Hepatocyte (in vitro differentiated cells): ENCODE data around the gene BEND7.

ENCODE experiments used
- EZH2 ChIP-seq: fragments of 200-600 bp; sonication (generic); IDR thresholded peaks from 2 replicates; pipeline ENCODE4 v1.6.1; 2016; ENCODE audit warnings: antibody characterized with exemption, mild to moderate bottlenecking, borderline replicate concordance
- EZH2phosphoT487 ChIP-seq: fragments of 200-600 bp; sonication (generic); IDR thresholded peaks from one replicate; pipeline ENCODE4 v1.6.1; 2018; ENCODE audit warnings: antibody characterized with exemption, mild to moderate bottlenecking, low read depth, moderate library complexity; ENCODE audit not compliant: unreplicated experiment, severe bottlenecking
- TF ChIP-seq, protein P1 (sequence below): fragments of 200-600 bp; sonication (generic); IDR thresholded peaks from 2 replicates; pipeline ENCODE4 v1.5.1; 2016; ENCODE audit warnings: antibody characterized with exemption, mild to moderate bottlenecking; ENCODE audit not compliant: poor library complexity

DNA sequence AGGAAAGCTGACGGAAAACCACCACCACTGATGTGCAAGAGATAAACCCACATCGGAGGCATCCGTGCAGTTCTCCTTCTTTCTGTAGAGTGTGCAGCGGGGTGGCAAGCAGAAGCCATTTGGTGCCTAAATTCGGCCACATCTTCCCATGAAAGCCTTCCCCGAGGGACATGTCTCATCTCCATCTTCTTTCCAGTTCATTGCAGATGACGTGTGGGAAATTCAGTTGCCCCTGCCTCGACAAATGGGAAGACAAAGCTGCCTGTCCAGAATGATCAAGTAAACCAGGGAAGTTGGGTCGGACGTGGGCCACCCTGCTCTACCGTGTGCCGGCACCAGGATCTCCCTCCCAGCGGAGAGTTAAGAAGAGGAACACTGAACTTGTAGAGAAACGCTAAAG is 14.5 kb downstream of the BEND7 start:
- TF ChIP-seq, protein P1, sequence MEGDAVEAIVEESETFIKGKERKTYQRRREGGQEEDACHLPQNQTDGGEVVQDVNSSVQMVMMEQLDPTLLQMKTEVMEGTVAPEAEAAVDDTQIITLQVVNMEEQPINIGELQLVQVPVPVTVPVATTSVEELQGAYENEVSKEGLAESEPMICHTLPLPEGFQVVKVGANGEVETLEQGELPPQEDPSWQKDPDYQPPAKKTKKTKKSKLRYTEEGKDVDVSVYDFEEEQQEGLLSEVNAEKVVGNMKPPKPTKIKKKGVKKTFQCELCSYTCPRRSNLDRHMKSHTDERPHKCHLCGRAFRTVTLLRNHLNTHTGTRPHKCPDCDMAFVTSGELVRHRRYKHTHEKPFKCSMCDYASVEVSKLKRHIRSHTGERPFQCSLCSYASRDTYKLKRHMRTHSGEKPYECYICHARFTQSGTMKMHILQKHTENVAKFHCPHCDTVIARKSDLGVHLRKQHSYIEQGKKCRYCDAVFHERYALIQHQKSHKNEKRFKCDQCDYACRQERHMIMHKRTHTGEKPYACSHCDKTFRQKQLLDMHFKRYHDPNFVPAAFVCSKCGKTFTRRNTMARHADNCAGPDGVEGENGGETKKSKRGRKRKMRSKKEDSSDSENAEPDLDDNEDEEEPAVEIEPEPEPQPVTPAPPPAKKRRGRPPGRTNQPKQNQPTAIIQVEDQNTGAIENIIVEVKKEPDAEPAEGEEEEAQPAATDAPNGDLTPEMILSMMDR, result no peak
- TF ChIP-seq EZH2, result no peak
- no peak for TF ChIP-seq EZH2phosphoT487
